GM12874 (cell line): ENCODE measurements around the gene NHP2.

Source experiments
- CTCF ChIP-seq: IDR thresholded peaks from 2 replicates; pipeline ENCODE4 v1.5.1; 2011; ENCODE audit warnings: low read depth, mild to moderate bottlenecking, control low read depth, low read length, moderate library complexity; ENCODE audit not compliant: insufficient read depth

NHP2 gene

DNA sequence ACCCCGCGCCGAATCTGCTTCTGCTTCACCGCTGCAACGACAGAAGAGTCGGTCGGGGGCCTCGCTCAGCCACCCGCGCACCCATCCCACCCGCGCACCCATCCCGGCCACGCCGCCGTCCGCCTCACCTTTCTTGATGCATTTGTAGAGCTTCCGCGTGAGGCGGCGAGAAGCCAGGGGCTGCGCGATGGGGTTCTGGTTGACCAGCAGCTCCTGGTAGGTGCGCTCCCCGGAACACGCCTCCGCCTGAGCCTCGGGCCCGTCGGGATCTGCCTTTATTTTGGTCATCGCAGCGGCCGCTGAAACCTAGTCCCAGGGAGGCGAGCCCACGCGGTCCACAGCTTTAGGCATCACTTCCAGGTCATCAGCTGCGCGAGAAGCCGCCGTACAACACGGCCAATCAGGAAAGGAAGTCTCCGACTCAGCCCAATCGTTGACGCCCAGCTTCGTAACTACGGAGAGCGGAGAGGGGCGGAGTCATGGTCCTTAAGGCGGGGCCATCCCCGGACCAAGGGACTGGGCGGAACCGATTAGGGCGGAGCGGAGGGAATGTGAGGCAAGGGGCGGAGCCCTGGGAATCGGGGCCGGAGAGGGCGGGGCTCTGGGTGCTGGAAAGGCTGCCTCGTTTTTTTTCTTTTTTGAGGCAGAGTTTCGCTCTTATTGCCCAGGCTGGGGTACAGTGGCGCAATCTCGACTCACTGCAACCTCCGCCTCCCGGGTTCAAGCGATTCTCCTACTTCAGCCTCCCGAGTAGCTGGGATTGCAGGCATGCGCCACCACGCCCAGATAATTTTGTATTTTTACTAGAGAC is at the start of gene NHP2:
Gene NHP2 (minus strand): TSS at position 356 of the 811 bp plus-strand sequence. CDS start 68 bp downstream, at position 288.
- TF ChIP-seq CTCF = no peak

GRCh38 chr5:178202541-178202940 is 48.9 kb upstream of the NHP2 start:
- no peak for TF ChIP-seq CTCF

DNA sequence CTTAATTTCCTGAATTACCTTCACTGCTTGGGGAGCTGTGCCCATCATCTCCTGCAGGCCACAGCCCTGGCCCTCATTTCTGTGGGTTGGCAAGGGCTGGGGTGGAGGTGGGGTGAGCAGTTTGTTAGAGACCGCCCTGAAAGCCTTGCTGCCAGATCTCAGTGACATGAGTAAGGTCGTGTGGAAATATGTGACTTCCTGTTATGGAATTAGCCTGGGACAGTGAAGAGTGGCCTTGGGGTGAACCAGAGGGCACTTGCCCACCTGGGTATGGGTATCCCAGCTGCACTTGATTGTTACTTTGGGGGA is 48.2 kb upstream of the NHP2 start:
- no peak for TF ChIP-seq CTCF

DNA sequence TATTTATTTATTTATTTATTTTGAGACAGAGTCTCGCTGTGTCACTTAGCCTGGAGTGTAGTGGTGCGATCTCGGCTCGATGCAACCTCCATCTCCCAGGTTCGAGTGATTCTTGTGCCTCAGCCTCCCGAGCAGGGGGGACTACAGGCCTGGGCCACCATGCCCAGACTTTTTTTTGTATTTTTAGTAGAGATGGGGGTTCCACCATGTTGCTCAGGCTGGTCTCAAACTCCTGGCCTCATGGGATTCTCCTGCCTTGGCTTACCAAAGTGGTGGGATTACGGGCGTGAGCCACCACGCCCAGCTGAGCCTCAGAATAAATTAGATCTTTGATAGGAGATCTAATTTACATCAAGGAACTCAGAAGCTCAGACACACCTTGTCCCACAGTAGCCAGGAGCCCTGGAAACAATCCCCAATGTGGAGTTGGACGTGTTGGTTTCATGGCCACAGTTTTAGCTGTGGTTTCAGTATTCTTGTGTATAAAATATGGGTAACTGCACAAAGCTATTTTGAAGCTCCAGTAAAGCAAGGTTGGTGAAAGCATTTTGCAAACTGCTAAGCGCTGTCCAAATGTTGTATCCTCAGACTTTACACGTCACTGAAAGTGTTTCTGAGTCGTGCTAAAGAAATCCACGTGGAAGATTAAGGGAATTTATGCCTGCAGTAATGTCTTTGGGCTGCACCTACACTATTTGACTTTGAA is 47.7 kb upstream of the NHP2 start:
- no peak for TF ChIP-seq CTCF

GRCh38 chr5:178199581-178200434 is 46.1 kb upstream of the NHP2 start:
- TF ChIP-seq CTCF = no peak

- TF ChIP-seq CTCF = no peak
These were observed 45.0 kb upstream of the NHP2 start for GRCh38 chr5:178198706-178199105.

DNA sequence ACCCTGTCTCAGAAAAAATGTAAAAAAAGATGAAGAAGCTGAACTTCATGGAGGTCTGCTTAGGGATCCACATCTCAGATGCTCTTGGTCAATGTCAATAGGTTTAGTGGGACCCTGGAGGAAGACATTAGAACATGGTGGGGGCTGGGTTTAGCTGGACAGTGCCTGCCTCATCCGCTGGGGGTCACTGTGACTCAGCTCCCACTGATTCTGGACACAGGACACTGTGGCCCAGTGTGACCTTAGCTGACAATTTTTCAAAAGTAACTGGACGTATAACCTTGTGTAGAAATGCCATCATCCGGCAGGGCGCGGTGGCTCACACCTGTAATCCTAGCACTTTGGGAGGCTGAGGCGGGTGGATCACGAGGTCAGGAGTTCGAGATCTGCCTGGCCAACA is 43.3 kb upstream of the NHP2 start:
- peak; percentile 59 for TF ChIP-seq CTCF
